GM21447 (cell line): ENCODE results near the gene HDAC4.

Source experiments
- ATAC-seq: cut with Tn5 transposase; IDR thresholded peaks from one replicate; pipeline ENCODE4 v1.9.1; 2021; ENCODE audit not compliant: unreplicated experiment

Gene HDAC4

DNA sequence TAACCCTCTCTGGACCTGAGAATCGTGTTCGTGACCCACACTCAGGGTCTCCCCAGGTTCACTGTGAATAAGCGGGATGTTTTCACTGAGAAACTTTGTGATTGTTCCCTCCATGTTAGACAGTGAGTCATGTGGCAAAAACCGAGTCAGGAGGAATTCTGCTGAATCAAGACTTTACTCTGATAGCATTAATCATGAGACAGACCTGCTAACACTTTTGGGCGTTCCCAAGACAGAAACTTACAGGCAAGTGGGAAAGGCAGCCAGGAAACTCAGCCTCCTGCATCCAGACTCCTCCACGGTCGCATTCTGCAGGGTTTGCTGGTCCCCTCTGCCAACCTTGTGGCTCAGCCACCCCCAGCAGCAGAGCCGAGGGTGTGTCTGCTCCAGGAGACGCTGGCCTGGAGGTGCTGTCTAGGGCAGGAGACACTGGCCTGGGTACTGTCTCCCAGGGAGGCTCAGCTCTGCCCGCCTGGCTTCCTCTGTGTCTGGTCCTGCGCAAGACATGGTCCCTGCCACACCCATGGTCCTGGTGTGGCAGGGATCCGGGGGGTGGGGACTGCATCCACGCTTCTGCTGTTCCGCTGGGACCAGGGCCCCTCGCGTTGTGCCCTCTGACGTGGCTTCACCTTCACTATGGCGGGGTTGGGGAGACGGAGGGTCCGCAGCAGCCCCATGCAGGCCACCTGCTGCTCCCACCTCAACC is 375.6 kb downstream of the HDAC4 start:
- ATAC-seq = no peak

DNA sequence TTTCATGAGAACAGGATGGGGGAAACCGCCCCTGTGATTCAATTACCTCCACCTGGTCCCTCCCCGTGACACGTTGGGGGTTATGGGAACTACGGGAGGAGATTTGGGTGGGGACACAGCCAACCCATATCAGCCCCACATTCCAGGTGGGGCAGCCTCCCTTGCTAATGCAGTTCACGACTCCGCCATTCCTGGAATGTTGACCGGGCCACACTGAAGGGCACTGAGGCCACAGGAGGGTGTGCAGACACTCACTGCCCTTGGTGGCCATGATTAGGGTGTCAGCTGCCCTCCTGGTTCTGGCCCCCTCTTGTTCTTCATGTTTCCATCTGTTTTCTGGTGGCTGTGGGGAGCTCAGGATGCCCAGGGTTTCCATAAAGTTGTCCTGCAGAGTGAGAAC is 376.6 kb downstream of the HDAC4 start:
- ATAC-seq = no peak

DNA sequence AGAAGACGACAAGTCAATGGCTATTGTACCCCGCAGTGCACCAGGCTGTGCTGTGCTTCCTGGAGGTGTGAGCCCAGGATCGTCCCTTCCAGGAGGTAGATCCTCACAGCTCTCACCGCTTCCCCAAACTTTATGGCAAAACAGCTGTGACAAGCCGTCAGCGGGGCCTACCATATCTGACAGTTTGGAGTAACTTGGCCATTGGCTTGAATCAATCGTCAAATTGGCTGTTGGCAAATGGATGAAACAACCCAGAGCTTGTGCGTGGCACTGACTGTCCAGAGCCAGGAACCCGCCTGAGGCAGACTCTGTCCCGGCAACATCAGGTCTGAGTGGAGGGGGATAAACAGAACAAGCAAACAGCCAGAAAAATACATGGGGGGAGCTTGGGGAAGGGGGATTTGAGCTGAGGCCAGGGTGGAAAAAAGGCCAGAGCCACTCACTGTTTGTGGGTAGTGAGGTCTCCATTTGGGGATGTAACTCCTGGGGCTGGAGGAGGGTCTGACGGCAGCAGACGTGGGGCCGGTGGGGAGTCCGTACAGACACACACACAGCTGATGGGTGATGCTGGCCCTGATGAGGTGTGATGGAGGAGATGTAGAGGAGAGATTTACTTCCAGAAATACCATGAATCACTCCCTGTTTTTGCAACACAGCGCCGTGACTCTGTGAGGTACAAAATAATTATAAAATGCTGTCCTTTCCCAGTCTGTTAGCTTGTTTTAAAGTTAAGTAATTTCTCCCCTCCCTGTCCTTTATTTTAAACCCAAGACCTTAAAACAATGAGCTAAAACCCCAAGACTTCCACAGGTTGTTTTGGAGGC is 378.2 kb downstream of the HDAC4 start:
- ATAC-seq = no peak

DNA sequence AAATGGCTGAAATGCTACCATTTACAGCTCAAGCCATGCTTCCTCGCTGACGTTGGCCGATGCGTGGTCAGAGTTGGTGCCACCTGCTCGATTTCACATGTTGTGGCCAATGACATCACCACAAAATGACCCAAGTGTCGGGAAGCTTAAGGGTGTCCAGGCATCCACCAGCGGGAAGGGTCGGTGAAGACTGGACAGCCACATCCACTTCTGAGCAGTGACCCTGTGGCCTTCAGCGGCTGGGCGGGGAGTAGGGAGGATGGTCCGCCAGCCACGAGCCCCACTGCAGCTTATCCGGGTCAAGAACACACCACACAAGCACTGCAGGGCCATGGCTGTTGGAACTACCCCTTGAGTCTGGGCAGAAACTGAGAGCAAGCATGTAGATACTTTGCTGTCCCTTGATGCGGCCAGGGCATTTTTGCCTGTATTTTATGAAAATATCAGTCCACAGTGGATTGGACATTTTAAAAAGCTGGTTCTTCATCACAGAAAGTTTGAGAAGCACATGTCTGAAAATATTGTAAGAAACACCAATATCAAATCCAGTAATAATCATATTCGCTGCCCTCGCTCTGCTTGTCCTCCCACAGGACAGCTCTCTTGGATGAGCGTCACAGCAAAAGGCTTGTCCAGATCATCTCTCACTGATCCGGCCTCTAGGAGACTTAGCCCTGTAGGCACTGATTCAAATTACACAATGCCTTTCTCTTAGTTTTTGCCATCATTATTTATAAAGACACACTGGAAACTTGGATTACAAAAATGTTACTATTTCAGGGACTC is 379.0 kb downstream of the HDAC4 start:
- ATAC-seq = no peak

DNA sequence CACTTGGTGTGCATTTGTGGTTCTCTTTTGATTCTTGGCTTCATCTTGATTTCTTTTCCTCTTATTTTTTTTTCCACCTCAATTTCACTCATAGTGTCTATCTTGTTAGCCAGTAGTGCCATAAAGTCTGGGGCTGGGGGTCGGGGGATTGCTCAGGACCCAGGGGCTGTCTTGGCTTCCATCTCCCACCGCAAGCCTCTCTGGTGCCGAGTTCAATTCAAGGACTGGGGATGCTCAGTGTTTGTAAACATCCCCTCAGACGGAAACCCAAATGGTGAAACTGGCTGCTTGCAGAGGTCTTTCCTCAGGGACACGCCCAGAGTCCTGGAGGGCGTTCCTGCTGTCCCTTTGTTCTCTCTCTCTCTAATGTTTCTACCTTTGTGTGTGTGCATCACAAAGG is 379.6 kb downstream of the HDAC4 start:
- ATAC-seq = no peak

DNA sequence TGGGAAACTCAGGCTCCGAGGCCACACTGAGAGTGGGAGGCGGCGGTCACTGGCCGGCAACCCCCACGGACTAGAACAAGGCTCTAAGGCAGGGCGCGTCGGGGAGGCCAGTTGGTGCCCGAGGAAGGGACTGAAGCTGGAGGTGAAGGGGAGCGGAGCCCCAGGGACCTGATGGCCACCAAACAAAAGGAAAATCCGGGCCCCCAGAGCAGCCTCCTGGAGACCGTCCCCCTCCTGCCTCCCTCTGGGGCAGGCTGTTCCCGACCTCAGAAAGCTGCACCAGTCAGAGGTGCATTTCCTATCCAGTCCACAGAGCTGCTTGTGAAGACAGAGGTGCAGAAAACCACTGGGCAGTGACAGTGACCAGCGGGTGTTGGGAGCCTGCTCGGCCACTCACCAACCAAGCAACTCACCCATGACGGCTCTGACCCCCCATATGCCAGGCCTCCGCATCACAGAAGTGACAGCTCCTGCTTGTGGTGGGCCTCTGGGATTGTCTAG is 380.2 kb downstream of the HDAC4 start:
- ATAC-seq = no peak

DNA sequence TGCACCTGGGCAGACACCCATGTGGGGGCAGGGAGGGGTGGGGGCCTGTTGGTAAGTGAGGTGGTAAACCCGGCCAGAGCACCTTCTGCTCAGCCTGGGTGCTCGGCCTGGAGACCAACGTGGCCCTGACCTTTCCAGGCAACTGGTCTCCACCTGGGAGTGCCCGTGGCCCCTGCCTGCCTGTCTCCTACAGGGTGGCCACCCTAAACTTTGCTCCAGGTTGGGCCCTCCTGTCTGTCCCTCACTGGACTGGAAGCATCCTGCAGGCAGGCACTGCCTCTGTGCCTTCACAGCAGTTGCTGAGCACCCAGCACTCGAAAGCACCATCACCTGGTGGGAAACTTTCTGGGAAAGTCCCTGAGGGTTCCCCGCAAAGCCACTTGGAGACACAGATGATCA is 381.6 kb downstream of the HDAC4 start:
- no peak for ATAC-seq

DNA sequence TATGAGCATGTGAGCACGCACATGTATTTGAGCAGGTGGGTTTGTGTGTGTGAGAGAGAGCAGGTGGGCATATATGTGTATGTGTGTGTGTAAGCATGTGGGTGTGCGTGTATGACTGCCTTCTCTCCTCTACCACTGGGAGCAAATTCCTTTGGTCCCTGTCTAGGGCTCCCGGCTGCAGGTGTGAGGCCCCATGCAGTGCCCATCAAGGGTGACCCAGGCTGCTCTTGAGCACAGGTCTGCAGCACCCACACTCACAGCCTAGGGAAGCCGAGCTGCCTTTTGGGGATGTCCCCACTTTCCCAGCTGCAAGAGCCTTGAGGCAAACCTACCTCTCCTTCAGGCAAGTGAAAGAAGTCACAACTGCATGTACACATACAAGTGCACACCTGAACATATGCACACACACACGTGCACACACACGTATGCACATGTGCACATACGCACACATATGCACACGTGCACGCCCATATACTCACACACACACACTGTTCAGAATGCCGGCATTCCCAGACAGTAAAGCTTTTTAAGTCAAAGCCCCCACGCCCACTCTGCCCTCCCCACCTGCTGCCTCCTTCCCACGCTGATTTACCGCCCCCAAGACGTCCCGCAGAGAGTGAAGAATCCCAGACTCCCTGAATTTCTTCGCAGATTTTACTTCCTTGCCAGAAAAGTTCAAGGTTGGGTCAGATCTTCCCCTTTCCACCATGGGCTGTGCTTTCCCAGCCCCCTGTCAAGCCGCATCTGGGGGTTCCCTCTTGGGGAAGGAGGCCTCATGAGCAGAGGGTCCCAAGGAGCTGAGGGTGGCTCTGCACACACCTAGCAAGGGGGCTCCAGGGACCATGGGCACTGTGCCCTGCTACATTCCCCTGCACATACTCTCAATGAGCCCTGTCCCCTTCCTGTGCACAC is 382.3 kb downstream of the HDAC4 start:
- no peak for ATAC-seq

DNA sequence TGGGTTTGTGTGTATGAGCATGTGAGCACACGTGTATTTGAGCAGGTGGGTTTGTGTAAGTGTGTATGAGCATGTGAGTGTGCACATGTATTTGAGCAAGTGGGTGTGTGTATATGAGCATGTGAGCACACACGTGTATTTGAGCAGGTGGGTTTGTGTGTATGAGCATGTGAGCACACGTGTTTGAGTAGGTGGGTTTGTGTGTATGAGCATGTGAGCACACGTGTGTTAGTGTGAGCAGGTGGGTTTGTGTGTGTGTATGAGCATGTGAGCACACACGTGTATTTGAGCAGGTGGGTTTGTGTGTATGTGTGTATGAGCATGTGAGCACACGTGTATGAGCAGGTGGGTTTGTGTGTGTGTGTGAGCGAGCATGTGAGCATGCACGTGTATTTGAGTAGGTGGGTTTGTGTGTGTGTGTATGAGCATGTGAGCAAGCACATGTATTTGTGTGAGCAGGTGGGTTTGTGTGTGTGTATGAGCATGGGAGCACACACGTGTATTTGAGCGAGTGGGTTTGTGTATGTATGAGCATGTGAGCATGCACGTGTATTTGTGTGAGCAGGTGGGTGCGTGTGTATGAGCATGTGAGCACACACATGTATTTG is 383.2 kb downstream of the HDAC4 start:
- ATAC-seq = no peak

DNA sequence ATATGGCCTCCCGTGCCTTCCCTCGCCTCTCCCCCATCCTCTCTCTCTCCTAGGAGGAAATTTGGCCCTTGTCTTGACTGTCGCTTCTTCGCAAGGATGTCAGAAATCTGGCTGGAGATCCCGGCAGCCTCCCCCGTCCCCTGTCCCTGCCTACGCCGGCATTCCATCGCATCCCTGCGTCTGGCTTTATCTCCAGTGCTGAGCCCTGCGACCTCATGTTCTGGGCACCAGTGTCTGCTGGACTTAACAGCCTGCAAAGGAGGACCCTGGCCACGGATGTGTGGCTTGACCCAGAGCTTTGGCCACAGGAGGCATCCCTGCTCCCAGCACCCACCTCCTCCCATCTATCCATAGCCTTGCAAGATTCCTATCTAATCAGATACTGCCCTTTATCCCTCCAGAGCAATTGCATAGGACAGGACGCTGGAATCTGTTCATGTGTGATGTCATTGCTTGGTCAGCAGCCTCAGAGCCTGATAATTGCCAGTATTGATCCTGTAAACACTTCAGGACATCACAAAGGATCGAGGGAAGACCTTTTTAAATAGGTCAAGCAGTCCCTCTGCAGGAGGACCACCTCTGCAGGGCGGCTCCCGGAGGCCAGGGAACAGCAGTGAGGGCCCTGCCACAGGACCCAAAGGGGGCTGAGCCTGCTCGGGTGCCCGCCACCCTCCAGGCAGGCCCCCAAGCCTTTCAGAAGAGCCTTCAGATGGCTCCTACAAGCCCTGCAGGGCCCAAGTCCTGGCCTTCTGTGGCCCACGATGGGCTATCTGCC is 384.7 kb downstream of the HDAC4 start:
- ATAC-seq = no peak

DNA sequence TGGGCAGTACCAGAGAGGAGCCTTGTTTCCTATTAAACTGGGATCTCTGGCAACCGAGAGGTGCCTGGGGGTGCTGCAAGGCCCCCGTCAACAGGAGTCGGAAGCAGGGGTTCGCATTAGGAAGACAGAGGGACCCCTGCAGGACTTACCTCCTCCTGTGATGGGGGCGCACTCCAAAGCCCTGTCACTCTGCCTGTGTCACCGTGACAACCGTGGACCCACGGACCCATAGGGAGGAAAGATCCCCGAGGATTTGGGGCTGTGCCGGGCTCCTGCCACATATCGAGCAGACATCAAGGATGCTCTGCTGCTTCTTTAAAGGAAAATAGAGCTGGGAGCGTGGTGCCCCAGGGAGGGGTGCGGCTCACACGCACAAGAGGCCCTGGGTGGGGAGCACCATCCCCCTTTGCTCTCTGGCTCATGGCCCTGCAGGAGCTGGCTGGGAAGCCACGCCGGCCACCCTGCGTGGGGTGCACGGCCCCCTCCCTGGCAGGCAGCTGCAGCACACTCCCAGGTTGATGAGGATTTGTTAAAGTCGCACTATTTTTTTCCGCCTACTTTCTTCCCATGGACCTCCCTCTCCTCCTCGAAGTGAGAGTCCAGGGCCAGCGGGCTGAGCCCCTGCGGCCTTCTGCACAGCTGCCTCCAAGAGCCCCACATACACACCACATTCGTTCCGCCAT is 385.5 kb downstream of the HDAC4 start:
- ATAC-seq = no peak

DNA sequence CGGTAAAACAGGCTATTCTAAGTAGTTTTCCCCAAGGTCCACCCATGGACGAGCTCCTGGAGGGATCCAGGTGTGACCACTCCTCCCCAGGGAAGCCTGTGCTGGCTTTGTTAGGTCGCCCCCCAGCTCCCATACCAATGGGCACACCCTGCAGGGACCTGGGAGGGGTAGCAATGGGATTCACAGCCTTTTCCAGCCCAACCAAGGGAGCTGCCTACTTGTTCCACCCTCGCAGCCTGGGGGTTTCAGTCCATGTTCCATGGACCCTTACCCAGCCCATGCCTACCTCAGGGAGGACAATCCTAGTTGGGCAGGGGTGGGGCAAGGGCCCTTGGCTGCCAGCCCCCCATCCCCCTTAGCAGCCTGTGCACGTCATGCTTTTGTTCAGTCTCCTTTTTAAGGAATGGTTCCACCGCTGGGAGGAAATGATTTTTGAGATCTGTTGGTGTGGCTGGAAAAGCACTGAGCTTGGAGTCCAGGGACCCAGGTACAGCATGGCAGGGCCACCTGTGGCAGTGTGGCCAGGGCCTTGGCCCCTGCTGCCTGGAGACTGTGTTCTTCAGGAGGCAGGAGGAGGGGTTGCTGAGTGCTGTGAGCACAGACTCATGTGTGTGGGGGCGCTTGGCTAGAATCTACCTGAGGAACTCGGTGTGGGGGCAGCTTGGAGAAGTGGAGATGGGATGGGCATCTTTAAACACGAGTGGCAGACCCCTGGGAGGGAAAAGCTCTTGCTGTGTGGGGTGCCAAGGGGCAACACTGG is 386.2 kb downstream of the HDAC4 start:
- ATAC-seq = no peak

DNA sequence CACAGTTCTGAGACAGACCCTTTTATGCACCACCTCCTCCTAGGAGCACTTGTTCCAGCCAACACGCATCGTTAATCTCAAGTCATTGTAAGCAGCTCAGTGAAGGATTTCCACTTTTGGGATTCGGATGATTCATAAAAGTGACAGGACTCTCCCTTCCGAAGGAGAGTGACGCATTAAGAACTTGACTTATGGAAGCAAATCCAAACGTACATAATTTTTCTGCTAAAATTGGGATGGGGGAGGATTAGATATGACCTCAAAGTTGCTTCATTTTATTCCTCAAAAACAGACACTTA is 387.2 kb downstream of the HDAC4 start:
- ATAC-seq = no peak

DNA sequence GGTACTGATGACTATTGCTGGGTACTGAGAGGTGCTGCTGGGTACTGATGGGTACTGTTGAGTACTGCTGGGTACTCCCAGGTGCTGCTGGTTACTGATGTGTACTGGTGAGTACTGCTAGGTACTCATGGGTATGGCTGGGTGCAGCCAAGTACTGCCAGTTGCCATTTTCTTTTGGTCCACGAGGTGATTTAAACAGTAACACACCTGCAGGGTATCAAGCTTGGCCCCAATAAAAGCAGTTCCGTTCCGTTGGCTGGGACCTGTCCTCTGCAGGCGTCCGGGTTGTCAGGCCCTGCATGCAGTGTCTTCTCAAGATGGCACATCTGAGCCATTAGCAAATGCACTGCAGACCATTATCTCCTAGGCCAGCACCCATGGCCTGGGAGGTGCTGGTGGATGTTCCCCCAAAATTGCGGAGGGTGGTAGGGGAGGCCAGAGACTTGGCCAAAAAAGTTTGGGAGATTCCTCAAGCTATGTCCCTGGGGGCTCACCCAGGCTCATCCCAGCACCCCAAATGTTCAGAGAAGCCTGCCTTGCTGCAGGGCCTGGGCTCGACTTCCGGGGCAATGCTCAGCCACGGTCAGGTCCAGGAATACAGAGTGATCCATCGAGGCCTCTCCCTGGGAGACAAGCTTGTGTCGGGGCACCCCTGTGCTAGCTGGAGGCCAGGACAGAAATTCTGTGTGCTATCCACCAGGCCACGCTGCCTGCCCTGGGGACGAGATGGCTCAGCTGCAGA is 387.7 kb downstream of the HDAC4 start:
- ATAC-seq = no peak

DNA sequence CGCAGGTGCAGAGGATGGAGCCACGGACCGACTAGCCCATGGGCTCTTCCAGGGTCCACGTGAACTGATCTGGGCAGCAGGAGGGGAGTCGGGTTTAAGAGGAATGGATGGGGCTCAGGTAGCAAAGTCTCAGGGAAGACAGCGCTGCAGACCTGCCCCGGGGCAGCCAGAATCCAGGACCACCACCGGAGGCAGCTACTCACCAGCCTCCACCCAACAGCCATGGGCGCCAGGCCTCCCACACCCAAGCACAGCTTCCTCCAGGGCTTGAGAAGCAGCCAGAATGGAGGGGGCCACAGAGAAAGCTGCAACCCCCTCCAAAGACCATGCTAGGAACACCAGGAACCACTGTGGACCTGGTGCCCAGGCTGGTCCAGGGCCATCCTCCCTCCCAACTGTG is 388.6 kb downstream of the HDAC4 start:
- ATAC-seq = no peak

DNA sequence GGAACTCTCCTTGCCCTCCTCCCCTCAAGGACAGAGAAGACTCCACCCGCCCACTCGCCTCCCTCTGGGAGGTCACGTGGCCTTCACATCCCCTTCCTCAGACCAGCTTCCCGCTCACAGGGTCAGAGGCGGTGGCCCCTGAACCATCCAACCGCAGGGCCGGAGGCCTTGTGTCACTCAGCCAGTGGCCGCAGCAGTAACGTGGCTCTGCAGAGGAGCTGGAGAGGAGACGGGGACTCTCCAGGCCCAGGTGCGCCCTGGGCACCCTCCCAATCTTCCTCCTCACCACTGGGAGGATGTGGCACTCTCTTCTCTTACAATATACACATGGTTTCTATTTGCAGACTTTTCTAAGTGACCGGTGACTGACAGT is 391.2 kb downstream of the HDAC4 start:
- no peak for ATAC-seq

DNA sequence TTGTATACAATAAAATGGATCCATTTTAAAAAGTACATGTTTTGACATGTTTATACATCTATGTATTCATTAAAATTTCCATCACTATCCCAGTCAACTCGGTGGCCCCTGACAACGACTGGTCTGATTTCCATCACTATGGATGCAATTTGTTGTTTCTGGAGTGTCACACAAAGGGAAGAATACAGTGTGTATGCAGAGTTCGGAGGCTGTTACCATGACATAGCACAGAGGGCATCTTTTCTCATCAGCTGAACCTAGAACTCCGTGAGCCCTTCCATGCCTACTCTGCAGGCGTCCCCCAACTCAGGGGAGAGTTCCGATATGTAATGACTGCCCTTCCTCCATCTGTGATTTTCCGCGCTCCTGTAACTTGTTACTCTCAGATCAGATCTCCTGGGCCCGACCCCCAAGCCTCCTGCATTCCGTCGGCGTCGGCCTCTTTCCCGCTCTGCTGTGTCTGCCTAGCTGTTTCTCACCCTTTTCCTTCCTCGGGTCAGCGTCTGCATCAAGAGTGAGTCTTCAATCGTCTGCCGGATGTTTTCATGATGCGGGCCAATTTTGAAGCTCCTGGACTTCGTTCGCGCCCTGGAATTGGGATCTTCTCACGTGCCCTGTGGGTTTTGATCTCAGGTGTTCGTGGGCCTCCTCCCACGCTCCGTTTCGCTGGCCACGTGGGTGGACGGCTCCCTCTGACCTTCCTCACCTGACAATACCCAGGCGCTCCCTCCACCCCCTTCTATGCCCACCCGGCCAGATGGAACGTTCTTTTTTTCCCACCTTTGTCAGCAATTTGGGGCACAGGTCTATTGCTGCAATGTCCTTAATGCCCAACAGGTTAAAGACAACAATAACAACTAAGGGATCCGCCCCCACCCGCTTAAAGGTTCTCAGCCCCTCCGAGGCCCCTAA is 391.9 kb downstream of the HDAC4 start:
- no peak for ATAC-seq
